ENCODE results near the gene LIN37. TPM values are rescaled to one million over a fixed set of nuclear protein-coding genes. Genes with fewer than 3 reads are reported as not detected.

The LIN37 gene
- total RNA-seq, 2 experiments from 2014 or later, result 10.5 to 12.4 TPM

DNA sequence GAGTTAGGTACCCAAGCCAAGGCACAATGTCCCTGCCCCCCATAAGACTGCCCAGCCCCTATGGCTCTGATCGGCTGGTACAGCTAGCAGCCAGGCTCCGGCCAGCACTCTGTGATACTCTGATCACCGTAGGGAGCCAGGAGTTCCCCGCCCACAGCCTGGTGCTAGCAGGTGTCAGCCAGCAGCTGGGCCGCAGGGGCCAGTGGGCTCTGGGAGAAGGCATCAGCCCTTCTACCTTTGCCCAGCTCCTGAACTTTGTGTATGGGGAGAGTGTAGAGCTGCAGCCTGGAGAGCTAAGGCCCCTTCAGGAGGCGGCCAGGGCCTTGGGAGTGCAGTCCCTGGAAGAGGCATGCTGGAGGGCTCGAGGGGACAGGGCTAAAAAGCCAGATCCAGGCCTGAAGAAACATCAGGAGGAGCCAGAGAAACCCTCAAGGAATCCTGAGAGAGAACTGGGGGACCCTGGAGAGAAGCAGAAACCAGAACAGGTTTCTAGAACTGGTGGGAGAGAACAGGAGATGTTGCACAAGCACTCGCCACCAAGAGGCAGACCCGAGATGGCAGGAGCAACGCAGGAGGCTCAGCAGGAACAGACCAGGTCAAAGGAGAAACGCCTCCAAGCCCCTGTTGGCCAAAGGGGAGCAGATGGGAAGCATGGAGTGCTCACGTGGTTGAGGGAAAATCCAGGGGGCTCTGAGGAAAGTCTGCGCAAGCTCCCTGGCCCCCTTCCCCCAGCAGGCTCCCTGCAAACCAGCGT, 33.6 kb upstream of the LIN37 start:
- peak overlapping the region; percentile 83 for H3K4me3 Mint-ChIP-seq
- CTCF ChIA-PET, result interaction anchor here (0.7 to 6.7 kb wide), 10 partner anchors 15 to 216 kb away, joined by 3 to 266 read pairs (median 4); partner anchors contain the start of genes COX6B1 and IGFLR1
- ATAC-seq (no peak), DNase-seq (peak; percentile 64)
- H3K9me3 Mint-ChIP-seq (ENCODE audit: insufficient read depth), result no peaks in the 10 kb centered on the region
- H3K4me1 Mint-ChIP-seq (ENCODE audit: low read depth), result peaks cover 76% of the 10 kb centered on the region
- POLR2A ChIA-PET, result interaction anchor here (1.2 to 7.6 kb wide), 5 partner anchors 12 to 33 kb away, joined by 3 to 113 read pairs (median 5); partner anchors contain the start of genes LIN37 and ZBTB32
- no peaks in the 10 kb centered on the region for H3K27me3 Mint-ChIP-seq (ENCODE audit: low read depth)
- peaks cover 28% of the 10 kb centered on the region for H3K36me3 Mint-ChIP-seq (ENCODE audit: low read depth)
- H3K27ac Mint-ChIP-seq, result peak overlapping the region; percentile 95

GRCh38 chr19:35715355-35715809, 33.0 kb upstream of the LIN37 start:
- H3K27ac Mint-ChIP-seq, result peak overlapping the region; percentile 89
- POLR2A ChIA-PET, result interaction anchor here (1.2 to 7.6 kb wide), 5 partner anchors 12 to 33 kb away, joined by 3 to 113 read pairs (median 5); partner anchors contain the start of genes LIN37 and ZBTB32
- DNase-seq (peak; percentile 30), ATAC-seq (no peak)
- H3K4me1 Mint-ChIP-seq (ENCODE audit: low read depth), result peaks cover 77% of the 10 kb centered on the region
- H3K4me3 Mint-ChIP-seq, result peak overlapping the region; percentile 83
- no peaks in the 10 kb centered on the region for H3K9me3 Mint-ChIP-seq (ENCODE audit: insufficient read depth)
- H3K27me3 Mint-ChIP-seq (ENCODE audit: low read depth), result no peaks in the 10 kb centered on the region
- CTCF ChIA-PET, result interaction anchor here (0.5 to 6.7 kb wide), 6 partner anchors 16 to 216 kb away, joined by 3 to 266 read pairs (median 4); no protein-coding TSS in a partner anchor
- H3K36me3 Mint-ChIP-seq (ENCODE audit: low read depth), result peaks cover 31% of the 10 kb centered on the region

DNA sequence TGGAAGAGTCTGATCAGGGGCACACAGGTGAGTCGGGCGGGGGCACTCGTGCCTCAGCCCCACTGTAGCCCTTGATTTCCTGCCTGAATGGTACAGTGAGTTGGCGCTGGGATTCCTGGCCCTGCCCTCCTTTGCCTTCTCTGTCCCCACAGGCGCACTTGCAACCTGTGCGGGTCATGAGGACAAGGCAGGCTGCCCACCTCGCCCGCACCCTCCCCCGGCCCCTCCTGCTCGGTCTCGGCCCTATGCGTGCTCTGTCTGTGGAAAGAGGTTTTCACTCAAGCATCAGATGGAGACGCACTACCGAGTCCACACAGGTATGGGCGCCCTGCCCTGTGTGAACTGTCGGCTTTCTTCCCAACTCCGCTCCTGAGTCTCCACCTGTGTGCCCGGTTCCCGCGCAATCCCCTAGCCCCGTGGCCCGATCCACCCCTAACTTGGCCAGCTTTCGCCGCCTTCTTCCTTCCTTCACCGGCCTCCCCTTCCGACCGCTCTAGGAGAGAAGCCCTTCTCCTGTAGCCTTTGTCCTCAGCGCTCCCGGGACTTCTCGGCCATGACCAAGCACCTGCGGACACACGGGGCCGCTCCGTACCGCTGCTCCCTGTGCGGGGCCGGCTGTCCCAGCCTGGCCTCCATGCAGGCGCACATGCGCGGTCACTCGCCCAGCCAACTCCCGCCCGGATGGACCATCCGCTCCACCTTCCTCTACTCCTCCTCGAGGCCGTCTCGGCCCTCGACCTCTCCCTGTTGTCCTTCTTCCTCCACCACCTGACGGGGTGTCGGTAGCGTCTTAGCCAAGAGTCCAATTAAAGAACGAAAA, 32.2 kb upstream of the LIN37 start:
- peaks cover 72% of the 10 kb centered on the region for H3K4me1 Mint-ChIP-seq (ENCODE audit: low read depth)
- POLR2A ChIA-PET, result interaction anchor here (1.3 to 7.6 kb wide), 4 partner anchors 13 to 32 kb away, joined by 4 to 113 read pairs (median 50); partner anchors contain the start of genes LIN37 and ZBTB32

GRCh38 chr19:35716801-35717664, 31.3 kb upstream of the LIN37 start:
- ChIA-PET CTCF (interaction anchor here (1.6 to 6.7 kb wide), 3 partner anchors 18 to 28 kb away, joined by 5 to 266 read pairs (median 8); partner anchors contain the start of gene U2AF1L4), POLR2A (interaction anchor here (0.6 to 6.7 kb wide), 8 partner anchors 14 to 31 kb away, joined by 3 to 113 read pairs (median 4); partner anchors contain the start of genes IGFLR1, LIN37, PSENEN and U2AF1L4)
- peak; percentile 97 for DNase-seq
- Mint-ChIP-seq H3K27me3 (ENCODE audit: low read depth) (no peaks in the 10 kb centered on the region), H3K36me3 (ENCODE audit: low read depth) (peaks cover 42% of the 10 kb centered on the region), H3K4me3 (peak overlapping the region; percentile 83), H3K9me3 (ENCODE audit: insufficient read depth) (no peaks in the 10 kb centered on the region), H3K4me1 (ENCODE audit: low read depth) (peaks cover 65% of the 10 kb centered on the region), H3K27ac (peak overlapping the region; percentile 89)
- ATAC-seq, result peak; percentile 77

More for the DNA sequence above, 32.2 kb upstream of the LIN37 start:
- CTCF ChIA-PET, result interaction anchor here (0.5 to 6.7 kb wide), 4 partner anchors 17 to 32 kb away, joined by 3 to 266 read pairs (median 16); no protein-coding TSS in a partner anchor
- ATAC-seq, result no peak
- Mint-ChIP-seq H3K36me3 (ENCODE audit: low read depth) (peaks cover 35% of the 10 kb centered on the region), H3K27me3 (ENCODE audit: low read depth) (no peaks in the 10 kb centered on the region), H3K4me3 (peak overlapping the region; percentile 83), H3K27ac (peak overlapping the region; percentile 89), H3K9me3 (ENCODE audit: insufficient read depth) (no peaks in the 10 kb centered on the region)
- DNase-seq, result peak; percentile 40

DNA sequence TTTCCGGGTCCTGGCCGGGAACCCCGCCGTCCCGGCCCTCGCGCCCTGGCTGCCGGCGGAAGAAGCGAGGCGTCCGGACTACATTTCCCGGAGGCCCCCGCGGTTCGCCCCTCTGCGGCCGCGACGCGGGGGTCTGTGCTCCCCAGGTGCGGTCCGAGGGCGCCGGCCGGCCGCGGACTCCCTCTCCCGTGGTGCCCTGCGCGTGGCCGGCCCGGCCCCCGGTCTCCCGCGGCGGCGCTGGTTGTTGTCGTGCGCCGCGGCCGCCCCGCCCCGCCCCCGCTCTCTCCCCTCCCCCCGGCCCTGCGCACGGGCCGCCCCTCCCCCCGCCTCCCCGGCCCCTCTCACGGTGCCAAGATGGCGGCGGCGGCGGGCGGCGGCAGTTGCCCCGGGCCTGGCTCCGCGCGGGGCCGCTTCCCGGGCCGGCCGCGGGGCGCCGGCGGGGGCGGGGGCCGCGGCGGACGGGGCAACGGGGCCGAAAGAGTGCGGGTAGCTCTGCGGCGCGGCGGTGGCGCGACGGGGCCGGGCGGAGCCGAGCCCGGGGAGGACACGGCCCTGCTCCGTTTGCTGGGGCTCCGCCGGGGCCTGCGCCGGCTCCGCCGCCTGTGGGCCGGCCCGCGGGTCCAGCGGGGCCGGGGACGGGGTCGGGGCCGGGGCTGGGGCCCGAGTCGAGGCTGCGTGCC, 30.6 kb upstream of the LIN37 start, which contains the start of gene KMT2B:
KMT2B (plus strand) TSS at position 339 of the 680 bp plus-strand sequence; CDS start at position 355, 16 bp downstream.
- ATAC-seq (peak; percentile 1), DNase-seq (no peak)
- Mint-ChIP-seq H3K9me3 (ENCODE audit: insufficient read depth) (no peaks in the 10 kb centered on the region), H3K27ac (peak within 1 kb of the TSS; percentile 94), H3K27me3 (ENCODE audit: low read depth) (no peaks in the 10 kb centered on the region), H3K4me1 (ENCODE audit: low read depth) (peaks cover 57% of the 10 kb centered on the region), H3K4me3 (peak within 1 kb of the TSS; percentile 94), H3K36me3 (ENCODE audit: low read depth) (peaks cover 50% of the 10 kb centered on the region)
- ChIA-PET POLR2A (interaction anchor here (0.6 to 1.9 kb wide), 8 partner anchors 13 to 208 kb away, joined by 3 to 14 read pairs (median 3); partner anchors contain the start of genes IGFLR1, LIN37, PSENEN and U2AF1L4), CTCF (interaction anchor here (1.0 to 1.9 kb wide), 5 partner anchors 18 to 102 kb away, joined by 3 to 8 read pairs (median 4); partner anchors contain the start of gene U2AF1L4)

GRCh38 chr19:35718345-35719041, 29.9 kb upstream of the LIN37 start:
- Mint-ChIP-seq H3K36me3 (ENCODE audit: low read depth) (peaks cover 56% of the 10 kb centered on the region), H3K27ac (peak overlapping the region; percentile 94), H3K9me3 (ENCODE audit: insufficient read depth) (no peaks in the 10 kb centered on the region), H3K4me3 (peak overlapping the region; percentile 94), H3K27me3 (ENCODE audit: low read depth) (no peaks in the 10 kb centered on the region), H3K4me1 (ENCODE audit: low read depth) (peaks cover 50% of the 10 kb centered on the region)
- peak; percentile 65 for DNase-seq
- CTCF ChIA-PET, result interaction anchor here (1.0 to 1.9 kb wide), 9 partner anchors 9 to 102 kb away, joined by 3 to 8 read pairs (median 4); partner anchors contain the start of gene U2AF1L4
- POLR2A ChIA-PET, result interaction anchor here (0.5 to 1.9 kb wide), 11 partner anchors 9 to 208 kb away, joined by 3 to 14 read pairs (median 3); partner anchors contain the start of genes IGFLR1, LIN37, PSENEN and U2AF1L4
- peak; percentile 2 for ATAC-seq

DNA sequence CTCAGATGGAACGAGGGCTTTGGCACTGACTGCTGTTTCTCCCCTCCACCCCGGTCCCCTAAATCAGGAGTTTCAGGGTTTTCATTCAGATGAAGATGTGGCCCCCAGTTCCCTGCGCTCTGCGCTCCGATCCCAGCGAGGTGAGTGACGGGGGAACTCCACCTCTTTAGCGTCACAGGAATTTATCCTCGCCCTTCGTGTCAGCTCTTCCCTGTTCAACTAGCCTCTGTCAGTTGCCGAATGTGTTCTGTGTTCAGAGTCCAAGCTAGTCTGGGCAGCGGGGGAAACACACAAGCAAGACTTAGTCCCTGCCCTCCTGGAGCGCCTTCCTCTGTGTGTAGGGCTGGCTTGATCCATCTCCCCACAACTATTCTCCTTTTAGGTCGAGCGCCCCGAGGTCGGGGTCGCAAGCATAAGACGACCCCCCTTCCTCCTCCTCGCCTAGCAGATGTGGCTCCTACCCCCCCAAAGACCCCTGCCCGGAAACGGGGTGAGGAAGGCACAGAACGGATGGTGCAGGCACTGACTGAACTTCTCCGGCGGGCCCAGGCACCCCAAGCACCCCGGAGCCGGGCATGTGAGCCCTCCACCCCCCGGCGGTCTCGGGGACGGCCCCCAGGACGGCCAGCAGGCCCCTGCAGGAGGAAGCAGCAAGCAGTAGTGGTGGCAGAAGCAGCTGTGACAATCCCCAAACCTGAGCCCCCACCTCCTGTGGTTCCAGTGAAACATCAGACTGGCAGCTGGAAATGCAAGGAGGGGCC, 28.8 kb upstream of the LIN37 start:
- DNase-seq (no peak), ATAC-seq (no peak)
- CTCF ChIA-PET, result interaction anchor here (1.0 to 1.9 kb wide), 7 partner anchors 8 to 100 kb away, joined by 3 to 8 read pairs (median 3); no protein-coding TSS in a partner anchor
- H3K4me1 Mint-ChIP-seq (ENCODE audit: low read depth), result peaks cover 39% of the 10 kb centered on the region
- peak overlapping the region; percentile 94 for H3K27ac Mint-ChIP-seq
- POLR2A ChIA-PET, result interaction anchor here (0.6 to 1.9 kb wide), 8 partner anchors 7 to 170 kb away, joined by 3 to 14 read pairs (median 4); partner anchors contain the start of genes IGFLR1, PSENEN and U2AF1L4
- peaks cover 56% of the 10 kb centered on the region for H3K36me3 Mint-ChIP-seq (ENCODE audit: low read depth)
- H3K27me3 Mint-ChIP-seq (ENCODE audit: low read depth), result no peaks in the 10 kb centered on the region
- peak overlapping the region; percentile 94 for H3K4me3 Mint-ChIP-seq
- no peaks in the 10 kb centered on the region for H3K9me3 Mint-ChIP-seq (ENCODE audit: insufficient read depth)

GRCh38 chr19:35720163-35720524, 28.2 kb upstream of the LIN37 start:
- POLR2A ChIA-PET, result interaction anchor here (0.7 to 0.9 kb wide), 2 partner anchors 17 to 20 kb away, joined by 3 read pairs; no protein-coding TSS in a partner anchor

DNA sequence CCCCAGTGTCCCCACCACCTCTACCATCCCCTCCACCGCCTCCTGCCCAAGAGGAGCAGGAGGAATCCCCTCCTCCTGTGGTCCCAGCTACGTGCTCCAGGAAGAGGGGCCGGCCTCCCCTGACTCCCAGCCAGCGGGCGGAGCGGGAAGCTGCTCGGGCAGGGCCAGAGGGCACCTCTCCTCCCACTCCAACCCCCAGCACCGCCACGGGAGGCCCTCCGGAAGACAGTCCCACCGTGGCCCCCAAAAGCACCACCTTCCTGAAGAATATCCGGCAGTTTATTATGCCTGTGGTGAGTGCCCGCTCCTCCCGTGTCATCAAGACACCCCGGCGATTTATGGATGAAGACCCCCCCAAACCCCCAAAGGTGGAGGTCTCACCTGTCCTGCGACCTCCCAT, 27.7 kb upstream of the LIN37 start:
- Mint-ChIP-seq H3K27ac (no peak overlapping the region), H3K36me3 (ENCODE audit: low read depth) (peaks cover 62% of the 10 kb centered on the region), H3K9me3 (ENCODE audit: insufficient read depth) (no peaks in the 10 kb centered on the region), H3K4me3 (no peak overlapping the region), H3K27me3 (ENCODE audit: low read depth) (no peaks in the 10 kb centered on the region), H3K4me1 (ENCODE audit: low read depth) (peaks cover 29% of the 10 kb centered on the region)
- ATAC-seq (no peak), DNase-seq (no peak)
- POLR2A ChIA-PET, result interaction anchor here (0.7 to 0.9 kb wide), 2 partner anchors 16 to 20 kb away, joined by 3 read pairs; no protein-coding TSS in a partner anchor
- CTCF ChIA-PET, result no interaction called here

More at GRCh38 chr19:35720163-35720524, 28.2 kb upstream of the LIN37 start:
- no peaks in the 10 kb centered on the region for H3K27me3 Mint-ChIP-seq (ENCODE audit: low read depth)
- CTCF ChIA-PET, result no interaction called here
- ATAC-seq (no peak), DNase-seq (no peak)
- peak overlapping the region; percentile 54 for H3K27ac Mint-ChIP-seq
- peak overlapping the region; percentile 50 for H3K4me3 Mint-ChIP-seq
- peaks cover 58% of the 10 kb centered on the region for H3K36me3 Mint-ChIP-seq (ENCODE audit: low read depth)
- H3K4me1 Mint-ChIP-seq (ENCODE audit: low read depth), result peaks cover 34% of the 10 kb centered on the region
- H3K9me3 Mint-ChIP-seq (ENCODE audit: insufficient read depth), result no peaks in the 10 kb centered on the region
